T-cell (primary cell): ENCODE data around the gene SEMA4D. TPM values are rescaled to one million over a fixed set of nuclear protein-coding genes. Genes with fewer than 3 reads are reported as not detected.

Experiments used
- ATAC-seq, 4 experiments: fragments of 200-7000 bp in 3 of 4; fragments of 150-1000 bp in 1 of 4; cut with Tn5 transposase; replicated peaks in 1 of 4; 1 replicate in 3 of 4; 2 replicates in 1 of 4; pipeline ENCODE4 v1.10.0; 2021; ENCODE audit warnings: moderate library complexity in 3 of 4, mild to moderate bottlenecking in 2 of 4, moderate number of reproducible peaks in 1 of 4
- CTCF ChIA-PET, 2 donors: fragments of 300-600 bp; sonication (Branson Sonifier 250); formaldehyde crosslinking; loops; one replicate each; lab custom pipeline; 2022; ENCODE audit warnings: antibody characterized with exemption in 2 of 2; lab: Charles Lee
- POLR2A ChIA-PET, 2 donors: fragments of 300-600 bp; sonication (Branson Sonifier 250); formaldehyde crosslinking; loops; one replicate each; lab custom pipeline; 2022; ENCODE audit warnings: antibody characterized with exemption in 2 of 2; lab: Charles Lee
- DNase-seq, 35 experiments: peaks; one replicate each; pipeline versions ENCODE4 v3.0.0 to v3.0.0-alpha.2; 2013 to 2023
- H3K27ac ChIP-seq: one replicate; pipeline ENCODE4 v1.5.1; 2013; ENCODE audit warnings: low read length
- H3K27me3 ChIP-seq, 2 experiments: replicated peaks in 1 of 2; 1 replicate in 1 of 2; 2 replicates in 1 of 2; pipeline versions ENCODE4 v1.6.1 to v1.7.0; 2013; ENCODE audit warnings: low read length in 1 of 2, mixed read lengths in 1 of 2; ENCODE audit not compliant: control insufficient read depth in 2 of 2, insufficient read depth in 2 of 2; ENCODE audit errors: extremely low read depth in 1 of 2
- H3K36me3 ChIP-seq, 2 donors: 1 replicate in 1 of 2; 2 replicates in 1 of 2; pipeline versions ENCODE4 v1.6.1 to v1.7.0; 2013; ENCODE audit warnings: low read length in 1 of 2; ENCODE audit not compliant: control insufficient read depth in 2 of 2, insufficient read depth in 1 of 2; ENCODE audit errors: extremely low read depth in 1 of 2
- H3K4me1 ChIP-seq, 2 experiments: 1 replicate in 1 of 2; 2 replicates in 1 of 2; pipeline versions ENCODE4 v1.6.1 to v1.7.0; 2013; ENCODE audit warnings: low read length in 2 of 2, mixed read lengths in 1 of 2; ENCODE audit not compliant: insufficient read depth in 2 of 2, control insufficient read depth in 1 of 2; ENCODE audit errors: extremely low read depth in 1 of 2
- H3K4me3 ChIP-seq, 2 donors: 1 replicate in 1 of 2; 2 replicates in 1 of 2; pipeline versions ENCODE4 v1.5.1 to v1.7.0; 2013; ENCODE audit warnings: mild to moderate bottlenecking in 2 of 2, low read length in 1 of 2, moderate library complexity in 1 of 2; ENCODE audit not compliant: control insufficient read depth in 1 of 2; ENCODE audit errors: extremely low read depth in 1 of 2
- H3K9me3 ChIP-seq: 2 replicates; pipeline ENCODE4 v1.7.0; 2013
- H3K27ac Mint-ChIP-seq, 2 donors: one replicate each; pipeline ENCODE4 v1.8.0; 2020 to 2021; ENCODE audit warnings: mild to moderate bottlenecking in 2 of 2, mixed read lengths in 2 of 2
- H3K27me3 Mint-ChIP-seq, 2 donors: one replicate each; pipeline ENCODE4 v1.8.0; 2021 to 2022; ENCODE audit warnings: mixed read lengths in 2 of 2
- H3K36me3 Mint-ChIP-seq: one replicate; pipeline ENCODE4 v1.8.0; 2021; ENCODE audit warnings: mixed read lengths
- H3K4me1 Mint-ChIP-seq, 3 donors: one replicate each; pipeline ENCODE4 v1.8.0; 2020 to 2022; ENCODE audit warnings: mixed read lengths in 3 of 3, mild to moderate bottlenecking in 1 of 3
- H3K4me3 Mint-ChIP-seq, 3 donors: one replicate each; pipeline ENCODE4 v1.8.0; 2020 to 2022; ENCODE audit warnings: mild to moderate bottlenecking in 3 of 3, mixed read lengths in 3 of 3, moderate library complexity in 3 of 3
- H3K9me3 Mint-ChIP-seq, 3 donors: one replicate each; pipeline ENCODE4 v1.8.0; 2020 to 2022; ENCODE audit warnings: mixed read lengths in 3 of 3
- WGBS: methylation state at CpG from one replicate; pipeline ENCODE4 v1.1.5; 2013; ENCODE audit warnings: missing lambda C conversion rate; ENCODE audit not compliant: insufficient coverage; 5-methylcytosine and 5-hydroxymethylcytosine counted together
- total RNA-seq, 35 experiments: library from RNA in 6 of 35; stranded (reverse) in 6 of 35; fragments of 120-200 nt in 1 of 35; gene quantifications; one replicate each; pipeline versions ENCODE4 v1.2.1 to v1.2.4 and lab custom pipeline; 2013 to 2026

SEMA4D gene
- total RNA-seq, 5 donors from 2014 or later (not counting 1 experiment from before 2014, with no cell fraction given), result 347 to 585 (median 434) TPM

DNA sequence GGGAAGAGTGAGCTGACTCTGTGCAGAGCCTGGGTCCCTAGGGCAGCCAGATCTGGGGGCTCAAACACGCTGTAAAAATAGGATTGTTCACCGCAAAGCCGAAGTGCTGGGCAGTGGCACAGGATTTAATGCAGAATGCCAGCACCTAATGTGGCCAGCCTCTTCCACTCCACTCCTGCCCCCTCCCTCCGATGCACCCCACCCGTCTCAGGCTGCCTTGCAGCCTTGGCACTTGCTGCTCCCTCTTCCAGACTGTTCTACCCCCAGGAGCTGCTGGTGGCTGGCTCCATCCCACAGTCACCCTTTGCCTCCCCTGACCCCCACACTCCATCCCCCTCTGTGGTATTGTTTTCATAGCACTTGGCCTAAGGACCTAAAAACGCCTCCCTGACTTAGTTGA, 86.2 kb downstream of the SEMA4D start:
- peaks cover 13 to 71% of the 10 kb centered on the region in 2 donors for H3K36me3 ChIP-seq
- 98% methylated on average over 5 of the region's 6 CpGs for WGBS
- H3K9me3 ChIP-seq, result no peaks in the 10 kb centered on the region
- Mint-ChIP-seq H3K9me3 (peaks cover 0 to 5% (median 5%) of the 10 kb centered on the region in 3 donors), H3K36me3 (peaks cover 47% of the 10 kb centered on the region), H3K27ac (peak overlapping the region; percentile 94 to 95), H3K4me3 (peak overlapping the region in 1 of 3 donors; percentile 28), H3K4me1 (peaks cover 79 to 95% (median 89%) of the 10 kb centered on the region in 3 donors), H3K27me3 (no peaks in the 10 kb centered on the region)
- peaks cover 19 to 93% of the 10 kb centered on the region in 2 experiments for H3K4me1 ChIP-seq
- no peak overlapping the region for H3K27ac ChIP-seq
- ChIA-PET POLR2A (no interaction called here), CTCF (no interaction called here)
- no peak overlapping the region for H3K4me3 ChIP-seq
- no peaks in the 10 kb centered on the region for H3K27me3 ChIP-seq
- no peak for ATAC-seq
- no peak for DNase-seq

DNA sequence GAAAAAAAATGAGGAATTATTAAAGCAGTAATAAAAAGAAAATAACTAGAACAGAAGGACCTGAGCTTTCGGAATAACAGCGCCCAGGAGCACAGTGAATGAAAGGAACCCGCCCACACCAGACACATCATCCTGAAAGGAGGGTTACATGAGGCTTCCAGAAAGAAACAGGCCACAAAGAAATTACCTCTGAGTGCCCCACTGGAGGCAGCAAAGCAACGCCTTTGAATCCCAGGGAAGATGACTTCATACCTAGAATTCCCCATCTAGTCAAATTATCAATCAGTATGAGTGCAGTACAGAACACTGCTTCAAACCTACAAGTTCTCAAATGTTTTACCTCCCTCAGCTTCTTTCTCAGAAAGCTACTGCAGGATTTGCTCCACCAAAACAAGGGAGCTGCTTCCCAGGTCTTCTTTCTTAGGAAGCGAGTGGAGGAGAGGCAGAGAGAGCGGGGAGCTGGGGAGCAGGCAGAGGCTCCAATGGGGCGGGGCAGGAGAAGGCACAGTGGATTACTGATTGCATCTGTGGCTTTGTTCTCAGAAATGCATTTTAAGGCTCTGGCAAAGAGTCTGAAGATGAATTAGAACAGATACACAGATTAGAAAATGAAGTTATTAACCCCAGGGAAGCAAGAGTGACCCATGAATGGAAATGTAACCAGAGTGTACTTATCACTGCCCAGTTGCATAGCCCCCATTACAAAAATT, 87.1 kb downstream of the SEMA4D start:
- Histone ChIP-seq H3K4me1 (peaks cover 19 to 97% of the 10 kb centered on the region in 2 experiments), H3K4me3 (no peak overlapping the region), H3K27ac (peak overlapping the region; percentile 11), H3K36me3 (peaks cover 16 to 68% of the 10 kb centered on the region in 2 donors), H3K27me3 (no peaks in the 10 kb centered on the region), H3K9me3 (no peaks in the 10 kb centered on the region)
- Mint-ChIP-seq H3K4me3 (peak overlapping the region in 2 of 3 donors; percentile 46 to 83), H3K36me3 (peaks cover 54% of the 10 kb centered on the region), H3K27ac (peak overlapping the region; percentile 94 to 95), H3K9me3 (peaks cover 0 to 5% (median 5%) of the 10 kb centered on the region in 3 donors), H3K4me1 (peaks cover 82 to 96% (median 91%) of the 10 kb centered on the region in 3 donors), H3K27me3 (no peaks in the 10 kb centered on the region)
- WGBS, result 63% methylated on average over 3 of the region's 7 CpGs
- ATAC-seq, result peak in 1 of 4 experiments; percentile 30
- DNase-seq, result peak in 1 of 35 experiments; percentile 66
- POLR2A ChIA-PET, result no interaction called here
- CTCF ChIA-PET, result interaction anchor here (1.0 to 1.9 kb wide), 5 partner anchors 39 to 138 kb away, joined by 3 to 10 read pairs (median 3); no protein-coding TSS in a partner anchor

DNA sequence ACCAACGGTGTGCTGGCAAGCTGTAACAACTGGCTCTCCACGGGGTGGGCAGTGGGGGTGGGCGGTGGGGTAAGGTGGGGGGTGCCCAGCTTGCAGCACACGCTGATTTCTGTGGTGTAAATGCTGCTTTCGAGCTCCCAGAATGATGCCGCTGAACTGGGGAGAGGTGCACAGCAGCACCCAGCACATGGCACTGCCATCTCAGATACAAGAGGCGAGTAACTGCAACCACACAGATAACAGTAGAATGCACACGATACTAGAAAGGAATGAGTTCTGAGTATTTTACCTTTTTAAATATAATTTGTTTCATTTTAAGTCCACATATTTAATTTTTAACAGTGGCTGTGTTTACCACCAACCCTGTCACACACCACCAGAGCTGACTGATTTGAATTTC, 87.9 kb downstream of the SEMA4D start:
- POLR2A ChIA-PET, result no interaction called here
- Mint-ChIP-seq H3K36me3 (peaks cover 47% of the 10 kb centered on the region), H3K4me1 (peaks cover 89 to 94% (median 90%) of the 10 kb centered on the region in 3 donors), H3K9me3 (peaks cover 0 to 5% (median 5%) of the 10 kb centered on the region in 3 donors), H3K4me3 (peak overlapping the region in 2 of 3 donors; percentile 46 to 83), H3K27ac (peak overlapping the region; percentile 94 to 95), H3K27me3 (no peaks in the 10 kb centered on the region)
- DNase-seq, result no peak
- H3K9me3 ChIP-seq, result no peaks in the 10 kb centered on the region
- no peak overlapping the region for H3K4me3 ChIP-seq
- CTCF ChIA-PET, result interaction anchor here (0.6 to 1.9 kb wide), 7 partner anchors 11 to 139 kb away, joined by 3 to 10 read pairs (median 3); no protein-coding TSS in a partner anchor
- WGBS, result 43% methylated on average over 3 of the region's 8 CpGs
- H3K4me1 ChIP-seq, result peaks cover 19 to 98% of the 10 kb centered on the region in 2 experiments
- H3K27ac ChIP-seq, result peak overlapping the region; percentile 11
- no peaks in the 10 kb centered on the region for H3K27me3 ChIP-seq
- peaks cover 23 to 68% of the 10 kb centered on the region in 2 donors for H3K36me3 ChIP-seq
- no peak for ATAC-seq

DNA sequence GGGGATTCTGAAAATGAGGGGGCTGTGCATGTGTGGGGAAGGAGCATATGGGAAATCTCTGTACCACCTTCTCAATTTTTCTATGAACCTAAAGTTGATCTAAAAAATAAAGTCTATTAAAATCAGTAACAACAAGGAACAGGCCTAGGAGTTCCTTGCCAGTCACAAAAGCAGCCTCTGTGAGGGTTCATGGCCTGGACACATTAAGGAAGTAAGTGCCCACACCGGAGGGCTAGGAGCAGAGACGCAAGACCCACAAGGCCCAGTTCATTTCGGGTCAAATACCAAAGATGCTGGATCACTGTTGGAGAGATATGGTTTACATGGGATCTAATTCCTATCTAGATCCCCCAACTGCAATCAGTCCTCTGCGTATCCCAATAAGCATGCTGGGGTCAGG, 88.4 kb downstream of the SEMA4D start:
- CTCF ChIA-PET, result interaction anchor here (0.6 to 1.9 kb wide), 6 partner anchors 9 to 139 kb away, joined by 3 to 10 read pairs (median 4); no protein-coding TSS in a partner anchor
- Histone ChIP-seq H3K4me1 (peaks cover 19 to 97% of the 10 kb centered on the region in 2 experiments), H3K9me3 (no peaks in the 10 kb centered on the region), H3K27ac (peak overlapping the region; percentile 52), H3K27me3 (no peaks in the 10 kb centered on the region), H3K36me3 (peaks cover 20 to 68% of the 10 kb centered on the region in 2 donors), H3K4me3 (no peak overlapping the region)
- Mint-ChIP-seq H3K27ac (peak overlapping the region; percentile 94 to 95), H3K4me3 (peak overlapping the region; percentile 68 to 83 (median 71)), H3K9me3 (peaks cover 0 to 5% (median 5%) of the 10 kb centered on the region in 3 donors), H3K4me1 (peaks cover 90% of the 10 kb centered on the region in 3 donors), H3K36me3 (peaks cover 50% of the 10 kb centered on the region), H3K27me3 (no peaks in the 10 kb centered on the region)
- no peak for DNase-seq
- POLR2A ChIA-PET, result no interaction called here
- no CpG with 5 or more reads among the region's 4 CpGs for WGBS
- no peak for ATAC-seq

DNA sequence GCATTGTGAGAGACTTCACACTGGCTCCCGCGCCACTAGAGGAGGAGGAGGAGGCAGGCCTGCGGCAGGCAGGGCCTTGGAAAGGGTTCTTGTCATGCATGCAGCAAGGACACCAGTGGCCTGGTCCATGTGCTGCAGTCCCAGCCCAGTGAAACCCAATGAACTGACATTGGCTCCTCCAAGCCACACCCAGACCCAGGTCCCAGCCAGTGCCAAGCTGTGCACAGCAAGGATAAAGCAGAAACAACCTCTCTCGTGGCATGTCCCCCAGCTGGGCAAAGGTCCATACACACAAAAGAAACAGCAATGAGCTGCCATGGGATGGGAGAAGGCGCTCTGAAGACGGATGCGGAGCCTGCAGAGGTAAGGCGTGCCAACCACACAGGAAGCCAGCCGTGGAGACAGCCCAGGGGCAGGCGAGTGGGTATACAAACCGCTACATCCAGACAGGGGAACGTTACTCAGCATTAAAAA, 89.2 kb downstream of the SEMA4D start:
- Mint-ChIP-seq H3K4me1 (peaks cover 89 to 94% (median 90%) of the 10 kb centered on the region in 3 donors), H3K36me3 (peaks cover 51% of the 10 kb centered on the region), H3K27me3 (no peaks in the 10 kb centered on the region), H3K27ac (peak overlapping the region; percentile 94 to 95), H3K4me3 (peak overlapping the region; percentile 68 to 83 (median 71)), H3K9me3 (peaks cover 0 to 5% (median 5%) of the 10 kb centered on the region in 3 donors)
- 4% methylated on average over 10 of the region's 12 CpGs for WGBS
- Histone ChIP-seq H3K27me3 (no peaks in the 10 kb centered on the region), H3K27ac (peak overlapping the region; percentile 52), H3K9me3 (no peaks in the 10 kb centered on the region), H3K36me3 (peaks cover 20 to 68% of the 10 kb centered on the region in 2 donors), H3K4me1 (peaks cover 19 to 94% of the 10 kb centered on the region in 2 experiments), H3K4me3 (peak overlapping the region in 1 of 2 donors; percentile 42)
- CTCF ChIA-PET, result interaction anchor here (0.8 to 1.5 kb wide), 5 partner anchors 10 to 169 kb away, joined by 3 to 9 read pairs (median 5); no protein-coding TSS in a partner anchor
- POLR2A ChIA-PET, result interaction anchor here in 1 of 2 donors (0.5 kb wide), 1 partner anchor 113 kb away, joined by 3 read pairs; no protein-coding TSS in a partner anchor
- DNase-seq, result peak; percentile 63 to 82 (median 72)
- peak; percentile 92 to 96 (median 96) for ATAC-seq

DNA sequence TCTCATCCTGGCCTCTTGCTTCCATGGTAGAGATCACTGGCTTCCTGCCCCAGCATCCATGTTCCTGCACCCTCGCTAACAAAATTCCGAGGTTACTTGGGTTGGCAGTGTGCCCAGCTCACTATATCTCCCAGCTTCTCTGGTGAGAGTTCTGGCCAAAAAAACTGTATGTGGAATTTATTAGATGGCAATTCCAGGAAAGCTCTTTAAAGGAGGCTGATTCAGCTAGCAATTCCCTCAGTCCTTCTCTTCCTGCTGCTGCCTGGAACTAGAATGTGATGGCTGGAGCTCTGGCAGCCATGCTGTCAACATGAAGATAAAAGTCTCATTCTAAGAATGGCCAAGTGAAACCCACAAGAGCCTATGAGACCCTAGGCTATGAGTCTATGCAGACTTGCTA, 90.8 kb downstream of the SEMA4D start:
- ChIA-PET CTCF (interaction anchor here (0.7 to 2.7 kb wide), 3 partner anchors 16 to 545 kb away, joined by 3 to 12 read pairs (median 6); no protein-coding TSS in a partner anchor), POLR2A (interaction anchor here in 1 of 2 donors (0.6 kb wide), 1 partner anchor 83 kb away, joined by 3 read pairs; no protein-coding TSS in a partner anchor)
- Histone ChIP-seq H3K9me3 (no peaks in the 10 kb centered on the region), H3K4me1 (peaks cover 19 to 81% of the 10 kb centered on the region in 2 experiments), H3K36me3 (peaks cover 17 to 68% of the 10 kb centered on the region in 2 donors), H3K4me3 (no peak overlapping the region), H3K27ac (peak overlapping the region; percentile 21), H3K27me3 (no peaks in the 10 kb centered on the region)
- DNase-seq, result no peak
- peak overlapping the region; percentile 85 to 89 for H3K27ac Mint-ChIP-seq
- WGBS, result no CpG with 5 or more reads among the region's 2 CpGs
- peaks cover 46% of the 10 kb centered on the region for H3K36me3 Mint-ChIP-seq
- H3K9me3 Mint-ChIP-seq, result peaks cover 0 to 5% (median 5%) of the 10 kb centered on the region in 3 donors
- H3K27me3 Mint-ChIP-seq, result no peaks in the 10 kb centered on the region
- ATAC-seq, result no peak
- peaks cover 74 to 78% (median 75%) of the 10 kb centered on the region in 3 donors for H3K4me1 Mint-ChIP-seq
- H3K4me3 Mint-ChIP-seq, result peak overlapping the region in 1 of 3 donors; percentile 83
